Upper lobe of left lung (tissue), 4 donors: ENCODE data around the gene LRRK1.

ENCODE experiments used
- POLR2A ChIP-seq, 4 donors: fragments of 450-650 bp; IDR thresholded peaks; one replicate each; pipeline ENCODE4 v1.5.1; 2016 to 2017; ENCODE audit warnings: antibody characterized with exemption in 4 of 4, mild to moderate bottlenecking in 2 of 4
- TF ChIP-seq, protein P1 (sequence below), 6 experiments: fragments of 450-650 bp in 4 of 6; fragments of 200-600 bp in 2 of 6; sonication (generic) in 2 of 6; IDR thresholded peaks; one replicate each; pipeline ENCODE4 v1.5.1; 2016 to 2019; ENCODE audit warnings: antibody characterized with exemption in 6 of 6

DNA sequence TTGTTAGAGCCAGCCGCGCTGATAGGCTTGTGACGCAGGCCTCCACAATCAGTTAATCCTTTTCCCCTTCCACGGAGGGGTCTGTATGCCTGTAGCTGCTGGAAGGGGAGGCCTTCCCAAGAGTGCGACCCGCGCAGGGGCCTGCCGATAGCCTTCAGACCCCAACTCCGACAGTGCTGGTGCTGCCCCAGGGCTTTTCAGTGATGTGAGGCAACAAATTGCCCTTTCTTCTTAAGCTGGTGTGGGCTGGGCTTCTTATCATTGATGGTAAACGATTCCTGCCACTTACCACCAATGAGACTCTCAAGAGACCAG, 189.3 kb downstream of the LRRK1 start:
- TF ChIP-seq, protein P1, sequence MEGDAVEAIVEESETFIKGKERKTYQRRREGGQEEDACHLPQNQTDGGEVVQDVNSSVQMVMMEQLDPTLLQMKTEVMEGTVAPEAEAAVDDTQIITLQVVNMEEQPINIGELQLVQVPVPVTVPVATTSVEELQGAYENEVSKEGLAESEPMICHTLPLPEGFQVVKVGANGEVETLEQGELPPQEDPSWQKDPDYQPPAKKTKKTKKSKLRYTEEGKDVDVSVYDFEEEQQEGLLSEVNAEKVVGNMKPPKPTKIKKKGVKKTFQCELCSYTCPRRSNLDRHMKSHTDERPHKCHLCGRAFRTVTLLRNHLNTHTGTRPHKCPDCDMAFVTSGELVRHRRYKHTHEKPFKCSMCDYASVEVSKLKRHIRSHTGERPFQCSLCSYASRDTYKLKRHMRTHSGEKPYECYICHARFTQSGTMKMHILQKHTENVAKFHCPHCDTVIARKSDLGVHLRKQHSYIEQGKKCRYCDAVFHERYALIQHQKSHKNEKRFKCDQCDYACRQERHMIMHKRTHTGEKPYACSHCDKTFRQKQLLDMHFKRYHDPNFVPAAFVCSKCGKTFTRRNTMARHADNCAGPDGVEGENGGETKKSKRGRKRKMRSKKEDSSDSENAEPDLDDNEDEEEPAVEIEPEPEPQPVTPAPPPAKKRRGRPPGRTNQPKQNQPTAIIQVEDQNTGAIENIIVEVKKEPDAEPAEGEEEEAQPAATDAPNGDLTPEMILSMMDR (IDR thresholded peaks at IDR 0.05) = no peak
- TF ChIP-seq POLR2A (IDR thresholded peaks at IDR 0.05) = no peak
